Retina (tissue), 1 donor: ENCODE results near the gene LRP1-AS.

Experiments
- DNase-seq: peaks from one replicate; pipeline ENCODE4 v3.0.0-alpha.2; 2016

LRP1-AS gene

DNA sequence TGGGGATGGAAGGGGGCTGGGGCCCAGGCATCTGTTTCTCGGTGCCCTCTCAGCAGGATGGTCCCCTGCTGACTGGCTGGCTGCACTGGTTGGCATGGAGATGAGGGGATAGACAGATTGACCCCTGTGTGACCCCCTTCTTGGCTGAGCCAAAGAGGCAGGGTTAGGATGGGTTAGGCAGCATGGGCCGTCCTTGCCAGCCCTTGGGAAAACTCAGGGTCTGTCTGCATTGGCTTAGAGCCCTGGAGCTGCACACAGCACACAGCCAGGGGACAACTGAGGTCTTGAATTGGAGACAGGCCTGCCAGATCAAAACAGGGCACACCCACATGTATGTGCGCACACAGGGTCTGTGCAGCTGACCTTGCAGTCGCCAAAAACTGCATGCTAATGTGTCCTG is 11.2 kb upstream of the LRP1-AS start:
- peak; percentile 31 for DNase-seq

DNA sequence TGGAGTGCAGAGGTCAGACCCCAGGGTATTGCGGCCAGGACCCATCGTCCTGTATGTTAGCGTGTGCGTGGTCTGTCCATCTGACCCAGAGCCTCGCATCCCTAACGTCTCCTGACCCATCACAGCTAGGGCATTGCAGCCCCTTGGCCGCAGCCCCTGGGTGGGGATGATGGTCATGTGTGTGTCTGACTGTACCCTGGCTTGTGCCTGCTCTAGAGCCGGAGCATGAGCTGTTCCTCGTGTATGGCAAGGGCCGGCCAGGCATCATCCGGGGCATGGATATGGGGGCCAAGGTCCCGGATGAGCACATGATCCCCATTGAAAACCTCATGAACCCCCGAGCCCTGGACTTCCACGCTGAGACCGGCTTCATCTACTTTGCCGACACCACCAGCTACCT is 10.8 kb upstream of the LRP1-AS start:
- no peak for DNase-seq

DNA sequence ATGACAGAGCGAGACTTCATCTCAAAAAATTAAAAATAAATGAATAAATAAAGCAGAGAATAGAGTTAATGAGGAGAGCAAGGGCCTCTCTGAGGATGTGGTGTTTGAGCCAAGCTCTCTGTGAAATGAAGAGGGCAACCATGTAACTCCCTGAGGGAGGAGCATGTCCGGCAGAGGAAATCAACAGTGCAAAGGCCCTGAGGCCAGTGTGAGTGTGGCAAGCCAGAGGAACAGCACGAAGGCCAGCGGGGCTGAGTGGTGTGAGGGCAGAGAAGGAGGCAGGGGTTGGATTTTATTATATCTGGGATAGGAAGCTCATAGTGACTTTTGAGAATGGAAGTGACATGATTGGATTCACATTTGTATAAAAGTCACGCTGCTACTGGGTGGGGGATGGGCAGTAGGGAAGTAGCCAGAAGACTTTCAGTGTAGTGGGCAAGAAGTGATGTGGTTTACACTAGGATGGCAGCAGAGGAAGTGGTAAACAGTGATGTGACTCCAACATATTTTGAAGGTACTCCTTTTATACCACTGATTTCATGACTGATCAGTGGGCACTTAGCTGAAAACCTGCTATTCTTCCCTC is 10.3 kb upstream of the LRP1-AS start:
- DNase-seq, result no peak

DNA sequence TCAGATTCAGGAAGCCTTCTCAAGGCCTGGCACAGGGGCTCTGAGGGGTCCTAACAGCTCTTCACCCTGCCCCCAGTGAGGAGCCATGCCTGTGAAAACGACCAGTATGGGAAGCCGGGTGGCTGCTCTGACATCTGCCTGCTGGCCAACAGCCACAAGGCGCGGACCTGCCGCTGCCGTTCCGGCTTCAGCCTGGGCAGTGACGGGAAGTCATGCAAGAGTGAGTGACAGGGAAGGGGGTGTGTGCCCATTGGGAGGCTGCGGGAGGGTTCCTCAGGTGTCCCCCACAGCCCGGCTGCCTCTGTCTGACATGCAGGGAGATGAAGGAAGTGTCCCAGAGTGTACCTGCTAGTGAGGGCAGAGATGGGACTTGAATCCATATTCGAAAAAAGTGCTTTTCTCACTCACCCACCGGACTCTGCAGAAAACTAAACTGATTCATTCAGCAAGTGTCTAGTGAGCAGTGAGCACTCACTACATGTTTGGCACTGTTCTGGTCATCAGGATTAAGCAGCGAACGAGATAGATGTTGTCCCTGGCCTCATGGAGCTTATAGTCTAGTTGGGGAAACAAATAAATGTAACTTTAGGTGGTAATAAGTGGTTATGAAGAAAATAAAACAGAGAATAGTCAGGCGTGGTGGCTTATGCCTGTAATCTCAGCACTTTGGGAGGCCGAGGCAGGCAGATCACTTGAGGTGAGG is 9.4 kb upstream of the LRP1-AS start:
- no peak for DNase-seq

DNA sequence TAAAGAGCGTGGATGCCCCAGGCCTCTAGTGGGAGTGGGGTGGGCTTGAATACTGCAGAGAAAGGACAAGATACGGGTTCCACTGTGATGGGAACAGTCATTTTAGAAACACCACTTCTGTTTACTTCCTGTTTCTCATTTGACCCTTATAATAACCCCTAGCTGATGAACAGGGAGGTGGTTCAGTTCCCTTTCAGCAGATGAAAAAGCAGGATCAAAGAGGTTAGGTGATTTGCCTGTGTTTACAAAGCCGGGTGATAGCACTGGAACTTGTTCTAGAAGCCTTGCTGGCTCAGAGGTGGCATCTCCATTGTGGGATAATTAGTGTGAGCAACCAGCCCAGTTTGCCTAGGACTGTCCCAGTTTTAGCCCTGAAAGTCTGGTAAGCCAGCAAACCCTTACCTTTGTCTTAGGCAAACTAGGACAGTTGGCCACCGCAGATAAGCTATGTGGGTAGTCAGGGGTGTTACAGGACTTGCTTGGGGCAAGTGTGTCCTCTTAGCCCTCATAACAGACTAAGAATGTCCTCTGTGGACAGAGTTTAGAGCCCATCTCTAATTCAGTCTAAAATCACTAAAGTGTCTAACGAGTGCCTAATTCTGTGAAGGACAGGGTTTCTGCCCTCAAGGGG is 7.5 kb upstream of the LRP1-AS start:
- no peak for DNase-seq

DNA sequence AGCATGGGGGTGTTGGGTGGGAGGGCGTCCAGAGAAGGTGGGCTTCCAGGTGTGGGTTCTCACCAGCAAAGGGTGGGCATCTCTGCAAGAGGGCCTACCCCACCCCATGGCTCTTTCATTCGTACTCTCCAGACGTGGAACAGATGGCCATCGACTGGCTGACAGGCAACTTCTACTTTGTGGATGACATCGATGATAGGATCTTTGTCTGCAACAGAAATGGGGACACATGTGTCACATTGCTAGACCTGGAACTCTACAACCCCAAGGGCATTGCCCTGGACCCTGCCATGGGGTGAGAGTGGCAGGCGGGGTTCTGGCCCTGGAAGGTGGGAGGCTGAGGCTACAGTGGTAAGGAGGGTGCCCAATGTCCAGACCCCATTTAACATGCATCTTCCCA is 6.7 kb upstream of the LRP1-AS start:
- no peak for DNase-seq

DNA sequence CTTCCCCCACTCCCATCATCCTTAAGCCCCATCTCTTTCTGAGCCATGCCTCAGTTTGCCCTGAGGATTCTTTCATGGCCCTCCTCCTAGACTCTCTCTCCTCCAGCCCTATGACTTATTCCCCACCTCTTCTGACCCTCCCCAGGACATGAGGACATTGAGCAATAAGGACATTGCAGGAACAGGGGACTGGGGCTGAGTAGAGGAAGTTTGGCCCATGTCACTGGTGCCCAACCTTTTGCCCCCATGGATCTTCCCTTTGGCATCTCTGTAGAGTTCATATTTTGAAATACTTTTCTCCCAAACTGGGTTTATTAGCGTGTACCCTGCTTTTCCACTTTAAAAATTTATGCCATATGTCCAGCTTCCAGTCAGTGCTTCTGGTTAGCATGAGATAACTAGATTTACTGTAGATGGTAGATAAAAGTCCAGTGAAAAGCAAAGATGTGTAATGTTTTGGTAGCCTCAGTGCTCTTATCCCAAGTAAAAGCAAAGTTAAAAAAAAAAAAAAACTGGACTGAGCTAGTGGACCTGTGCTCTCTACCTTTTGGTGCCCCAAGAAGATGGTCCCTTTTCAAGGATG is 6.1 kb upstream of the LRP1-AS start:
- DNase-seq, result no peak

DNA sequence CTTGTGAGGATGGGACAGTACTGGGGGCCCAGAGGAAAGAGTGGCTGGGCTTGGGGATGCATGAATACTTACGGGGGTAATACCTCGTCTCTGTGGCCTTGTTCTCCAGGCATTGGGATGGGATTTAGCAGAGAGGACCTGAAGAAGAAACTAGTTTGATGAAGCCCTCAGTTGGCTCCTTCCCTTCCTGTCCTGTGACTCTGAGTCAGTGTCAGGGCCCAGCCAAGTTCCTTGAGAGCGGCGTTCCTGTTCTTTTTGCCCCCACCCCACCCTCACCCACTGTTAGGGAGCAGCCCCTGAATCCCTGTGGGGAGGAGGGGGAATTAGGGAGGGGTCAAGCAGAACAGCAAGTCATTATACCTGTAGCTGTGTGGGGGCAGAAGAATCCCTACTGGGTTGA is 5.2 kb upstream of the LRP1-AS start:
- DNase-seq, result no peak

DNA sequence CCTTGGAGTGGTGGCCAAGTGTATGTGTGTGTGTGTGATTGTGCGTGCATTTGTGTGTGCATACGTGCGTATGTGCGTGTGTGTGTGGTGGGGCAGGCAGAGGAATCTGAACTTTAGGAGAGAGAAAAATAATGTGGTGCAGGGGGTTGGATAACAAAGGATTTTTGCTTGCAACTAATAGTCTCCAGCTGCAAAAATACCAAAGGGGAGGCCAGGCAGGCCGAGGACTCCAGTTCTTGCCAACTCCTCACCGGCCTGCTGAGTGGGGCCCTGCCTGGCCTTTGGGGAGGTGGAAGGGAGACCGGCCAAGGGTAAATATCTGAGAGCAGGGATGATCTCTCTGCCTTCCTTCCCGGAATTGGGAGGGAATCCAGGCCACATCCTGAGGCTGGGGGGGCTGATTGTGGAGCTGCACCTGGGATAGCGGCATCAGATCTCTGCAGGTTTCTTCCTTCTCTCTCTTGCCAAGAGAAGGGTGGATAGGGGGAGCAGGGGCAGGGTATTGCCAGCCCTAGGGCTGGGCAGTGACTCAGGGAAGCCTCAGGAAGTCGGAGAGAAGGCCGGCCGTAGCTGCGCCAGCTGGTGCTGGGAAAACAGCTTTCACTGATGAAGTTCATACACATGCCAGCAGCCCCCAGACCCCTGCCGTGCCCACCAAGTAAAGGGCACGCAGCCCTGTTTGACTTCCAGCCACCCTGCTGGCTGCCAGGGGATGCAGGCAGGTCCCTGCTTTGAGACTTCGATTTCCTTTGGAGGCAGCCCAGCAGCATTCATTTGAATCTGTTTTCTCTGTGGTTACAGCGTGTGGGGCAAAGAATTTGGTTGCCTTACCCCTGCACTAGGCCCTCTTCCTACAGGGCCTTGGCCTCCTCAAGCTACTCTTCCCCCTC is 4.6 kb upstream of the LRP1-AS start:
- DNase-seq, result no peak

DNA sequence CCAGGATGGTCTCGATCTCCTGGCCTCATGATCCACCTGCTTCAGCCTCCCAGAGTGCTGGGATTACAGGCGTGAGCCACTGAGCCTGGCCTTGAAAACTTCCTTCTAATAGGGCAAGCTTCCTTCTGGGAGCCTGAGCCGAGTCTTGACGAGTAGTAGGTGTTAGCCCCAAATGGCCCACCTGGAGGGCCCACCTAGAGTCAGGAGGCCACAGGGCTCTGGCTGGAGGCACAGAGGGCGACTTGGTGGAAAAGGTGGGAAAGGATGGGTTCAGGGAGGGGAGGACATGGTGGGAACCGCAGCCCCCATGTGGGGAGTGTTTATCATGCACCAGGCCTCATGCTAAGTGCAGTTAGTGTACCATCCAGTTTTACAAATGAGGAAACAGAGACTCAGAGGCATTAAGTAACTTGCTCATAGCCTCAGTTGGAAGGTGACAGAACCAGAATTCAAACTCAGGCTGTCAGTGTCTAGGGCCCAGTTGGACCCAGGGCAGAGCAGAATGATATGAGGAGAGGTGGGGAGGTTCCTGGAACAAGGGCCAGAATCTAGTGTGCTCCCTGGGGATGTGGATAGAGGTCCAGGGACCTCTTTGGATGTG is 3.1 kb upstream of the LRP1-AS start:
- no peak for DNase-seq

DNA sequence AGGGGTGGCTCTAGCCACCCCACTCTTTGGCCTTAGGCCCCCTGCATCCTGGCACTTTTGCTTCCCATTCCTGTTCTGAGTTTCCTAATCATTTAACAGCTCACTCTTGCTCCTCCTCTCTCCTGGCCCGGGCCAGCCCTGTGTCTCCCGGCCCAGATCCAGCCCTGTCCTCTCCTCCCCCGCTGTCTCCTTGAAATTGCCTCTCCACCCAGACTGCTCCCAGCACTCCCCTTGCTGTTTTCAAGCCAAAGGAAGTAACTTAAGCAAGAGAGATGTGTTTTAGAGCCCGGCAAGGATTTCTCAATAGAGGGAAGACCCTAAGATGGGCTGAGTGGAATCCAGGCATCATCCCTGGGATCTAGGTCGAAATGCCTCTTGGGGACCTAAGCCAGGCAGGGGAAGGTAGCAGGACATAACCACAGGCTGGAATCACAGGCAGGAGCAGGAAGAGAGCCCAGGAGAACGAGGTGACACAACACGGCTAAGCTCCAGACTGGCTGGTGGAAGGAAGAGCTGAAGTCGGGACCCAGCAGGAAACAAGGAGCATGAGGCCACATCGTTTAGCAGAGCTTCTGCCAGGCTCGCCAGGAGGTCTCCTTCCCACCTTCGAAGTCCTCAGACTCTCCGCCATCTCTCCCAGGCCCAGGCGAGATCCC is 2.0 kb upstream of the LRP1-AS start:
- no peak for DNase-seq

DNA sequence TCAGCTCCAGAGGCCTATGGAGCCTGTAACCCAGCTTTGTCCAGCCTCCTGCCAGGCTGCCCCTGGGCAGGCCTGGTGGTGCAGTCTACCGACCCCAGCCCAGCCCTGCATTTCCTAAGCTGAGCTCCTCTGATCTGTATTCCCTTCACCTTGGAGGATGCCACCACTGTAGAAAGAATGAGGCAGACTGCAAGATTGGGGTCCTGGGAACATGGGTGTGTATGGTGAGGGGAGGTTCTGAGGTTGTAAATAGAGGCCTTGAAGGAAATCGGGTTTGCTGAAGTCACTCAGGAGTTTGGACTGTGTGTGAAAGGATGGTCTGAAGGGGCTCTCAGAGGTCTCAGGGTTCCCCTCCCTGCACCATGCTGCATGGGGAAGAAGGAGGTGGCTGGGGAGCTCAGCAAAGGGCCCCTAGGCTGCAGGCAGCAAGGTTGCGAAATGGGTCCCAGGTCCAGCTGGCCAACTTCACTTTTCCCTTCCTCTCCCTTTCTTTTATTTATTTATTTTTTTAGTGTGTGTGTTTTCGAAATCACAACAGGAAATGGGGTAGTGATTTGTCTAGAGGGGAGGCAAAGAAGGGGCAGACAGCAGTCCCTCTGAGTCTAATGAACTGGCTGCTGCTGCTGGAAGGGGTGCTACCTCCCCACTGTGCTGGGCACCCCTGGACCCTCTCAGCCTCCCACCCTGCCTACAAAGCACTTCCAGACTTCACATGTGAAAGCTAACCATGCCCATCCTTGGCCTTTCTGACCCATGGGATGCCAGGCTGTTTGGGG is 1.2 kb upstream of the LRP1-AS start:
- DNase-seq, result no peak

DNA sequence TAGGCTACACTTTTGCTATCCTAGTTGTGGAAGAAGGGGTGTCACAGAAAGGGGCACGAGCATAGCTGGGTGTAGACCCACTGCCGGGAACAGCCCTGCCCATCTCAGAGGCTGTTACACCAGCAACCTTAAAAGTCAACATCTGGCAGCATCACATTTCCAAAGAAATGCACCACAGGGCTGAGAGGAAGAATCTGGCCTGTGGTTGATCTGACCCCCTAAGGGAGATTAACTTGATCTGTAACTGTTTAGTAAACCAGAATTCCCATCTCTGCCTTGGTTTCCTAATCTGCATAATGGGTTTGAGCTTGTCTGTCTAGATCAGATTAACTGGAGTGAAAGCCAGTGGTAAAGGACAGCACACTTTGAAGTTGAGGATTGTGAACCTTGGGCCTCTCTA is 1.3 kb downstream of the LRP1-AS start:
- DNase-seq, result no peak

DNA sequence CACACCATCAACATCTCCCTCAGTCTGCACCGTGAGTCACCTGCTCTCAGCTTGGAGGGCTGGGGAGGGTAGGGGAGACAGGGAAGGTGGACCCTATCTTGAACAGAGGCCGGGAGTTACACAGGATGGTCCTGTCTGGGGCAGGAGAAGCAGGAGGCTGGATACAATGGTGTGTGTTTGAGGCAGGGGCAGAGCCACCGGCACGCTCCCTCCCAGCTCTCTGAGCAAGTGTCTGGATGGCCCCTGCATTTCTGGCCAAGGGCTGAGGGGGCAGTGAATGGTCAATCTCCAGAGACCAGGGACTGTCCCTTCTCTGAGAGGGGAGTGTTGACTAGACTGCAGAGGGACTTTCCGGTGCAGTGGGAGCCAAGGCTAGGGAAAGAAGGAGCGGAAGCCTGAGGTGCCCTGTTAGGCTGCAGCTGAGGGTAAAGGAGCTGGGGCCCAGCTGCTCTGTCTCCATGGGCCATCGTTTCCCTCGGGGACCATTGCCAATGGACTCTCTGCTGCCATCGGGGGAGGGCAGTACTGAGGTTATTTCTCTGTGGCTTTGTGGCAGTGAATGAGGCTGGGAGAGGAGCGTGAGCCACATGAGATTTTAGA is 1.9 kb downstream of the LRP1-AS start:
- DNase-seq, result no peak

DNA sequence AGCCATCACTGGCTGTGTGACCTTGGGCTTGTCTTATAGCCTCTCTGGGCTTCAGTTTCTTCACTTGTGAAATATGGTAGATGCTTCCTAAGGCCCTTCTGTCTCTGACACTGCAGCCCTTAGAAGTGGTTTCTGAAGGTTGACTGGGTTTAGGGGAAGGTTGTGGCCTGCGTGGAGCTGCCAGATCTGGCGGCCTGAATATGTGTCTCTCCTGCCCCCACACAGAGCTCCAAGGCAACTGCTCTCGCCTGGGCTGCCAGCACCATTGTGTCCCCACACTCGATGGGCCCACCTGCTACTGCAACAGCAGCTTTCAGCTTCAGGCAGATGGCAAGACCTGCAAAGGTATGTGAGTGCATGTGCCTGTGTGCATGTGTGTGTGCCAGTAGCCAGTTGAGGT is 4.0 kb downstream of the LRP1-AS start:
- DNase-seq, result no peak

DNA sequence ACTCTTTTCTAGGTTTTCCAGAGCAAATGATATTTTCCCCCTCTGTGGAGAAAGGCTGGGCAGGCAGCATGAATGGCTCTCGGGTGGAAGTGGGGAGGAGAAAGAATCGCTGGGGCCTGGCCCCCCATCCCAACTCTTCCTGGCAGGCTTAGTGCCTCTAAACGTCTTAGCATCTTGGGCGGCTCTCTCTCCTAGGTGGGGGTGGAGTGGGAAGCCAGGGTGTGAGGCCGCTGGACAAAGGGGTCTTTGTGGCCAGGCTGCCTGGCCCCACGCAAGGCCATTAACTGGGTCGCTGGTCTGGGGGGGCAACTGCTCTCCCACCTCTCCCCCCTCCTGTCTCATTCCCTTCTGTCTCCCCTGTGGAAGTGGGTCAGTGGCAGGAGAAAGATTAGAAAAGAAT is 4.7 kb downstream of the LRP1-AS start:
- peak; percentile 72 for DNase-seq

DNA sequence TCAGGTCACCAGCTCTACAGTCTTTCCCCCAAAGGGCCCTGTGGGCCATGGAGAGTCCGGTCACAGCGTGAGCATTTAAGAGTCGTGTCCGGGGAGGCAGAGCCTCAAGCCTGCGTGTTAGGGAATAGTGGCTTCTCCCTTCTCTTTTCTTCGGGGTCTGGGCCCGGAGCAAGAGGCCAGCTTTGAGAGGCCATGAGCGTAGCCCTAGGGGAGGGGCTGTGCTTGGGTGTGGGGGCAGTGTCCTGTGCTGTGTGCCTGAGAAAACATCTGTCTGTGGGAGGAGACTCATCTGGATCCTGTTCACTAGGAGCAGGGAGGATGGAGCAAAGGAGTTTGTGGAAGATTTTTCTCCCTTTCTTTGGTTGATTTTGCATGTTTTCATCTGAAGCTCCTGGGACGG is 5.3 kb downstream of the LRP1-AS start:
- peak; percentile 20 for DNase-seq

DNA sequence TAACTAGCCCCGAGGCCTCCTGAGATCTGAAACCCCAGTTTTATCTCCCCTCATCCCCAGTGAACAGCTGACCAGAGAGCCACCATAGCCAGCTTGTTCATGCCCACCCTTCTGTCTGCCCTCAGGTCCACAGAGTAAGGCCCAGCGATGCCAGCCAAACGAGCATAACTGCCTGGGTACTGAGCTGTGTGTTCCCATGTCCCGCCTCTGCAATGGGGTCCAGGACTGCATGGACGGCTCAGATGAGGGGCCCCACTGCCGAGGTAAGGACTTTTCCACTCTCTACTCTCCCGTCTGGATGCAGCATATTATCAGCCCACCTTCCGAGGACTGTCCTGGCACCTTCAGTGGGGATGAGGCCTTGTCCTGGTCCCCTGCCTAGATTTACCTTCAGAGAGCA is 6.2 kb downstream of the LRP1-AS start:
- no peak for DNase-seq

DNA sequence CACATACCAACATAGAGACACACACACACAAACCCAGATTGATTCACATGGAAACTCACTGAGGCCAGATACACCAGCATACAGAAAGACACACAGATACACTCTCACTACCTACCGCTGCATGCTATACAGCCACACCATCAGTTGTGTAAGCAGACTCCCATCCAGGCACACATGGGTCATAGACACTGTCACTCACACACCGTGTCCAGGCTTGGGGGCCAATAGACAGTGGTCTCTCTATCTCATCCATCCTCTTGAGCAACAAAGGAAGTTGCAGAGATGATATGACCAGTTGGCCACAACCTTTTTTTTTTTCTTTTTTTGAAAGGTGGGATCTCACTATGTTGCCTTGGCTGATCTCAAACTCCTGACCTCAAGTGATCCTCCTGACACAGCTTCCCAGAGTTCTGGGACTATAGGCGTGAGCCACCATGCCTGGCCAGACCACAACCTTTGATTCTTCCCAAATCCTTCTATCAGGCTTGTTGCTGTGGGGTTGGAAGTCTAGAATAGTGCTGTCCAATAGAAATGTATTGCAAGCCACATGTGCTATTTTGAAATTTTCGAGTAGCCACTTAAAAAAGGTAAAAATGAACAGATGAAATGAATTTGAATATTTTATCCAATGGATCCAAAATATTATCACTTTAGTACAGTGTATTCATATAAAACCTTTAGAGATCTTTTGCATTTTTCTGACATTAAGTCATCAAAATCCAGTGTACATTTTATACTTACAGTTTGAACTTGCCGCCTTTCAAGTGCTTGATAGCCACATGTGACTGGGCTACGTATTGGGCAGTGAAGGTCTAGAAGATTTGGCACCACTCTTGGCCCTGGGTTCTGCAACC is 7.4 kb downstream of the LRP1-AS start:
- DNase-seq, result no peak
